NCI-H1436 treated with DMSO at 0.1 percent for 48 hours (cell line): ENCODE data around the gene CPA3.

Experiments
- DNase-seq: peaks from one replicate; lab custom pipeline; 2025; lab: John Stamatoyannopoulos, UW

CPA3 gene

GRCh38 chr3:148922467-148922866 lies 57.4 kb downstream of the CPA3 start:
- no peak for DNase-seq

- no peak for DNase-seq
Observed at GRCh38 chr3:148923592-148923991, 58.5 kb downstream of the CPA3 start.

GRCh38 chr3:148924562-148924961 lies 59.5 kb downstream of the CPA3 start:
- no peak for DNase-seq

- DNase-seq: no peak
Observed at GRCh38 chr3:148925845-148926244, 60.7 kb downstream of the CPA3 start.

- DNase-seq: no peak
Observed at GRCh38 chr3:148930752-148931151, 65.7 kb downstream of the CPA3 start.

GRCh38 chr3:148931574-148931973 lies 66.5 kb downstream of the CPA3 start:
- no peak for DNase-seq

- DNase-seq: no peak
Observed at GRCh38 chr3:148932972-148933371, 67.9 kb downstream of the CPA3 start.

- no peak for DNase-seq
Observed at GRCh38 chr3:148937467-148938255, 72.6 kb downstream of the CPA3 start.

- DNase-seq: no peak
Observed at GRCh38 chr3:148938306-148938705, 73.2 kb downstream of the CPA3 start.

- no peak for DNase-seq
Observed at GRCh38 chr3:148938936-148939335, 73.8 kb downstream of the CPA3 start.

- DNase-seq: no peak
Observed at GRCh38 chr3:148940983-148941382, 75.9 kb downstream of the CPA3 start.

GRCh38 chr3:148943506-148944205 lies 78.6 kb downstream of the CPA3 start:
- no peak for DNase-seq

- DNase-seq: no peak
Observed at GRCh38 chr3:148945116-148945515, 80.0 kb downstream of the CPA3 start.
